ENCODE data around the gene GPR4. TPM values are rescaled to one million over a fixed set of nuclear protein-coding genes. Genes with fewer than 3 reads are reported as not detected.

The GPR4 gene
- total RNA-seq, 1 donor from 2014 or later = 0.20 TPM

GRCh38 chr19:45547965-45548609 lies 53.9 kb downstream of the GPR4 start:
- no peak for DNase-seq

GRCh38 chr19:45547211-45547770 lies 54.7 kb downstream of the GPR4 start:
- DNase-seq = no peak

- DNase-seq = no peak
Measured at GRCh38 chr19:45542234-45542668, 59.8 kb downstream of the GPR4 start.

Small RNAs within 50 kb of the gene (small RNA-seq; reads per million reads assigned to genes)
- not detected for gene RN7SL836P (ENCODE audit: low replicate concordance)

Other genes starting within 250 kb of the GPR4 start
- 5.7 TPM for gene ERCC2, start 231.6 kb downstream of the GPR4 start, total RNA-seq
- gene PPP1R13L, start 197.1 kb downstream of the GPR4 start, total RNA-seq = 29.0 TPM
- gene POLR1G, start 195.6 kb downstream of the GPR4 start, total RNA-seq = 2.7 TPM
- 60.3 TPM for gene ERCC1, start 178.3 kb downstream of the GPR4 start, total RNA-seq
- 21.2 TPM for gene FOSB, start 134.2 kb downstream of the GPR4 start, total RNA-seq
- gene RTN2, start 105.2 kb downstream of the GPR4 start, total RNA-seq = 8.1 TPM
- gene PPM1N, start 103.8 kb downstream of the GPR4 start, total RNA-seq = 1.7 TPM
- 35.5 TPM for gene VASP, start 94.7 kb downstream of the GPR4 start, total RNA-seq
- gene OPA3, start 17.4 kb downstream of the GPR4 start, total RNA-seq = 2.6 TPM
- 20.1 TPM for gene EML2, start 37.2 kb upstream of the GPR4 start, total RNA-seq
- 25.7 TPM for gene GIPR, start 66.0 kb upstream of the GPR4 start, total RNA-seq
- 186 TPM for gene SNRPD2, start 89.7 kb upstream of the GPR4 start, total RNA-seq
- 3.4 TPM for gene QPCTL, start 90.5 kb upstream of the GPR4 start, total RNA-seq
- gene FBXO46, start 128.7 kb upstream of the GPR4 start, total RNA-seq = 5.6 TPM
- not detected for gene MEIOSIN, start 131.2 kb upstream of the GPR4 start, total RNA-seq
- gene SIX5, start 167.0 kb upstream of the GPR4 start, total RNA-seq = 6.9 TPM
- gene DMPK, start 180.3 kb upstream of the GPR4 start, total RNA-seq = 29.0 TPM
- 21.2 TPM for gene DMWD, start 190.6 kb upstream of the GPR4 start, total RNA-seq
- not detected for gene RSPH6A, start 213.1 kb upstream of the GPR4 start, total RNA-seq

All from skin of body (tissue), 3 donors.